ENCODE data around the gene CCDC102B. TPM values are rescaled to one million over a fixed set of nuclear protein-coding genes. Genes with fewer than 3 reads are reported as not detected.

Gene CCDC102B
- total and polyA plus RNA-seq, 2 of the 8 experiments (the other 6 are each of a cell fraction or from before 2014, with no cell fraction given) = 0.80 to 1.1 TPM

GRCh38 chr18:68763083-68763482, 34.8 kb upstream of the CCDC102B start:
- Histone ChIP-seq H4K5ac (ENCODE audit: insufficient read length, low read depth, low read length) (no peak overlapping the region), H3K4me3 (ENCODE audit: extremely low read depth in 1 of 4, insufficient read depth in 2 of 4, low read depth in 3 of 4, low read length in 4 of 4) (no peak overlapping the region), H2BK5ac (ENCODE audit: low read depth, low read length) (no peak overlapping the region), H3K4me2 (ENCODE audit: insufficient read depth in 1 of 2, low read depth in 2 of 2, low read length in 2 of 2) (no peak overlapping the region), H2BK120ac (replicated peaks; ENCODE audit: low read depth, low read length) (no peak overlapping the region), H3K27me3 (replicated peaks in 1 of 4; ENCODE audit: control insufficient read depth in 3 of 4, extremely low read depth in 1 of 4, insufficient read depth in 3 of 4, low read length in 3 of 4) (no peaks in the 10 kb centered on the region), H3K14ac (ENCODE audit: insufficient read length) (no peak overlapping the region), H3K36me3 (ENCODE audit: control insufficient read depth in 2 of 4, insufficient read depth in 4 of 4, low read length in 3 of 4) (no peaks in the 10 kb centered on the region), H3K18ac (ENCODE audit: extremely low read depth, low read length) (no peak overlapping the region), H2BK12ac (ENCODE audit: low read depth, low read length) (no peak overlapping the region), H2BK20ac (ENCODE audit: low read length) (no peak overlapping the region), H3K9me3 (ENCODE audit: insufficient read depth in 2 of 2, low read depth in 1 of 2, low read length in 1 of 2) (peaks cover 3% of the 10 kb centered on the region in 2 experiments; a peak in 3 of 4 replicates), H4K91ac (replicated peaks; ENCODE audit: insufficient read length, low read length) (no peak overlapping the region), H2AK5ac (ENCODE audit: low read depth, low read length) (no peak overlapping the region), H4K8ac (ENCODE audit: extremely low read depth, insufficient read depth, low read length) (no peak overlapping the region), H3K23ac (ENCODE audit: insufficient read length) (no peak overlapping the region), H2BK15ac (ENCODE audit: low read length) (no peak overlapping the region), H3K4me1 (replicated peaks in 1 of 4; ENCODE audit: control insufficient read depth in 3 of 4, insufficient read depth in 4 of 4, low read length in 3 of 4) (no peaks in the 10 kb centered on the region), H3K9ac (replicated peaks in 1 of 4; ENCODE audit: extremely low read depth in 1 of 4, low read depth in 3 of 4, low read length in 3 of 4) (no peak overlapping the region), H3K4ac (replicated peaks; ENCODE audit: insufficient read length, low read depth, low read length) (no peak overlapping the region), H4K20me1 (replicated peaks in 1 of 2; ENCODE audit: control insufficient read depth in 1 of 2, insufficient read depth in 2 of 2, low read length in 2 of 2) (no peaks in the 10 kb centered on the region), H3K27ac (ENCODE audit: low read depth, low read length) (no peak overlapping the region), H3K79me2 (ENCODE audit: control insufficient read depth in 1 of 2, insufficient read depth in 2 of 2, low read length in 2 of 2) (no peaks in the 10 kb centered on the region), H3K23me2 (ENCODE audit: low read depth, low read length) (no peaks in the 10 kb centered on the region), H2AFZ (ENCODE audit: low read length) (no peak overlapping the region), H3K56ac (replicated peaks; ENCODE audit: insufficient read length, low read depth, low read length) (no peak overlapping the region), H3K79me1 (ENCODE audit: low read depth, low read length) (no peaks in the 10 kb centered on the region)
- 78% methylated on average over 2 of the region's 2 CpGs; no CpG with 5 or more reads in 1 of the 2 experiments for WGBS, 2 experiments (ENCODE audit: extremely low coverage in 1 of 2, insufficient coverage in 1 of 2, insufficient read length in 1 of 2, insufficient replicate concordance in 2 of 2, low coverage in 1 of 2, low lambda C conversion rate in 2 of 2, missing lambda C conversion rate in 1 of 2)
- CTCF ChIA-PET (ENCODE audit: partially characterized antibody) = no interaction called here
- DNase-seq (ENCODE audit: low read depth in 1 of 2, low spot score in 2 of 2) = no peak
- FAIRE-seq = no peak
- POLR2A ChIA-PET (ENCODE audit: partially characterized antibody) = no interaction called here
- TF ChIP-seq SIN3A (conservative IDR thresholded peaks at IDR 0.05 in 1 of 2, IDR thresholded peaks at IDR 0.05 in 1 of 2; ENCODE audit: low read depth in 1 of 2, low read length in 2 of 2) = no peak
- TF ChIP-seq CHD2 (IDR thresholded peaks at IDR 0.05; ENCODE audit: low read length) = no peak
- no peak for TF ChIP-seq GTF2F1 (IDR thresholded peaks at IDR 0.05; ENCODE audit: borderline replicate concordance, low read depth, low read length)
- TF ChIP-seq CEBPB (IDR thresholded peaks at IDR 0.05; ENCODE audit: low read depth, low read length) = no peak
